OCI-LY7 (cell line): ENCODE results near the gene TSPAN19. TPM values are rescaled to one million over a fixed set of nuclear protein-coding genes. Genes with fewer than 3 reads are reported as not detected.
"Not testable (repeated sequence)": the region's sequence is repeated elsewhere in the genome, so short reads cannot be mapped to it uniquely, and the experiment has no call there.

ENCODE experiments used
- BruUV-seq: library from RNA; stranded (reverse); fragments of 400-500 nt; replicated peaks from 2 replicates; lab custom pipeline; 2021; lab: Mats Ljungman, UMichigan
- CTCF ChIA-PET: fragments of 300-600 bp; sonication (Branson Sonifier 250); formaldehyde crosslinking; loops from one replicate; lab custom pipeline; 2022; ENCODE audit warnings: antibody characterized with exemption; ENCODE audit not compliant: unreplicated experiment; lab: Charles Lee
- POLR2A ChIA-PET: fragments of 300-600 bp; sonication (Branson Sonifier 250); formaldehyde crosslinking; loops from one replicate; lab custom pipeline; 2022; ENCODE audit warnings: antibody characterized with exemption; lab: Charles Lee
- DNase-seq: peaks from one replicate; pipeline ENCODE4 v3.0.0-alpha.2; 2015; ENCODE audit warnings: low spot score
- H2AFZ ChIP-seq: fragments of 200-600 bp; sonication (generic), shearing (Covaris generic); 2 replicates; pipeline ENCODE4 v1.6.1; 2014; ENCODE audit warnings: mild to moderate bottlenecking, antibody characterized with exemption, low read length, moderate library complexity
- H3K27ac ChIP-seq: fragments of 200-600 bp; sonication (generic); 2 replicates; pipeline ENCODE4 v1.5.1; 2014; ENCODE audit warnings: mixed run types, low read depth, mild to moderate bottlenecking, moderate library complexity, low read length, inconsistent platforms; ENCODE audit not compliant: poor library complexity, severe bottlenecking
- H3K36me3 ChIP-seq: fragments of 200-600 bp; sonication (generic); 2 replicates; pipeline ENCODE4 v1.6.1; 2014; ENCODE audit warnings: mild to moderate bottlenecking, antibody characterized with exemption, low read length, moderate library complexity, mixed read lengths; ENCODE audit not compliant: insufficient read depth
- H3K4me1 ChIP-seq: fragments of 200-600 bp; sonication (generic); 2 replicates; pipeline ENCODE4 v1.5.1; 2014; ENCODE audit warnings: mild to moderate bottlenecking, low read length; ENCODE audit not compliant: insufficient read depth, poor library complexity, severe bottlenecking
- H3K4me2 ChIP-seq: fragments of 200-600 bp; sonication (generic); 2 replicates; pipeline ENCODE4 v1.6.1; 2014; ENCODE audit warnings: mild to moderate bottlenecking, low read length
- H3K4me3 ChIP-seq: fragments of 200-600 bp; sonication (generic); 2 replicates; pipeline ENCODE4 v1.5.1; 2014; ENCODE audit warnings: mild to moderate bottlenecking, low read depth, low read length; ENCODE audit not compliant: poor library complexity, severe bottlenecking
- H3K79me2 ChIP-seq: fragments of 200-600 bp; sonication (generic); 2 replicates; pipeline ENCODE4 v1.6.1; 2016; ENCODE audit warnings: low read depth, mild to moderate bottlenecking, low read length, moderate library complexity, mixed read lengths; ENCODE audit not compliant: insufficient read depth
- H3K9me2 ChIP-seq: fragments of 200-600 bp; sonication (generic); 2 replicates; pipeline ENCODE4 v1.6.1; 2016; ENCODE audit warnings: mild to moderate bottlenecking, low read length, mixed read lengths; ENCODE audit not compliant: insufficient read depth
- H3K9me3 ChIP-seq: fragments of 200-600 bp; sonication (generic); 2 replicates; pipeline ENCODE4 v1.6.1; 2014; ENCODE audit warnings: mild to moderate bottlenecking, mixed run types, low read length, mixed read lengths
- H4K20me1 ChIP-seq: fragments of 200-600 bp; sonication (generic); 2 replicates; pipeline ENCODE4 v1.6.1; 2014; ENCODE audit warnings: mild to moderate bottlenecking, antibody characterized with exemption, low read length, moderate library complexity, mixed read lengths; ENCODE audit not compliant: insufficient read depth
- EZH2phosphoT487 ChIP-seq: fragments of 200-600 bp; sonication (generic); IDR thresholded peaks from 2 replicates; pipeline ENCODE4 v1.6.1; 2018; ENCODE audit warnings: low read depth, borderline replicate concordance, mild to moderate bottlenecking, mixed run types, antibody characterized with exemption, low read length, moderate library complexity, mixed read lengths
- intact Hi-C: fragments of 100-400 bp; cut with micrococcal nuclease; formaldehyde crosslinking; loops from one replicate; pipeline ENCODE4 v1.10.0; 2022; ENCODE audit not compliant: unreplicated experiment
- total RNA-seq, 2 experiments: library from RNA; depleted of rRNA in 1 of 2; stranded (reverse); fragments of >200 nt in 1 of 2; shearing (Covaris generic) in 1 of 2; gene quantifications; 2 replicates each; pipeline ENCODE4 v1.2.3, GENCODE V29; 2014 to 2022
- TF ChIP-seq, protein P1 (sequence below): fragments of 200-600 bp; sonication (generic); conservative IDR thresholded peaks from 2 replicates; pipeline ENCODE4 v1.5.1; 2014; ENCODE audit warnings: mild to moderate bottlenecking, antibody characterized with exemption, low read length, moderate library complexity, mixed read lengths

Gene TSPAN19
- total RNA-seq, 2 experiments from 2014 or later: not detected

- ChIA-PET CTCF (no interaction called here), POLR2A (no interaction called here)
- H3K9me3 ChIP-seq: no peaks in the 10 kb centered on the region
- TF ChIP-seq, protein P1, sequence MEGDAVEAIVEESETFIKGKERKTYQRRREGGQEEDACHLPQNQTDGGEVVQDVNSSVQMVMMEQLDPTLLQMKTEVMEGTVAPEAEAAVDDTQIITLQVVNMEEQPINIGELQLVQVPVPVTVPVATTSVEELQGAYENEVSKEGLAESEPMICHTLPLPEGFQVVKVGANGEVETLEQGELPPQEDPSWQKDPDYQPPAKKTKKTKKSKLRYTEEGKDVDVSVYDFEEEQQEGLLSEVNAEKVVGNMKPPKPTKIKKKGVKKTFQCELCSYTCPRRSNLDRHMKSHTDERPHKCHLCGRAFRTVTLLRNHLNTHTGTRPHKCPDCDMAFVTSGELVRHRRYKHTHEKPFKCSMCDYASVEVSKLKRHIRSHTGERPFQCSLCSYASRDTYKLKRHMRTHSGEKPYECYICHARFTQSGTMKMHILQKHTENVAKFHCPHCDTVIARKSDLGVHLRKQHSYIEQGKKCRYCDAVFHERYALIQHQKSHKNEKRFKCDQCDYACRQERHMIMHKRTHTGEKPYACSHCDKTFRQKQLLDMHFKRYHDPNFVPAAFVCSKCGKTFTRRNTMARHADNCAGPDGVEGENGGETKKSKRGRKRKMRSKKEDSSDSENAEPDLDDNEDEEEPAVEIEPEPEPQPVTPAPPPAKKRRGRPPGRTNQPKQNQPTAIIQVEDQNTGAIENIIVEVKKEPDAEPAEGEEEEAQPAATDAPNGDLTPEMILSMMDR: no peak
- TF ChIP-seq EZH2phosphoT487: no peak
- H3K4me1 ChIP-seq: no peaks in the 10 kb centered on the region
- no peaks in the 10 kb centered on the region for H3K36me3 ChIP-seq
- H3K79me2 ChIP-seq: no peaks in the 10 kb centered on the region
- no TSS peak for BruUV-seq
- no peak overlapping the region for H2AFZ ChIP-seq
- intact Hi-C loops: no loop called here
- no peaks in the 10 kb centered on the region for H4K20me1 ChIP-seq
- no peak for DNase-seq
- no peak overlapping the region for H3K4me3 ChIP-seq
- H3K27ac ChIP-seq: no peak overlapping the region
- H3K4me2 ChIP-seq: no peak overlapping the region
- no peaks in the 10 kb centered on the region for H3K9me2 ChIP-seq
These were observed 30.5 kb downstream of the TSPAN19 start for GRCh38 chr12:85005615-85006014.

DNA sequence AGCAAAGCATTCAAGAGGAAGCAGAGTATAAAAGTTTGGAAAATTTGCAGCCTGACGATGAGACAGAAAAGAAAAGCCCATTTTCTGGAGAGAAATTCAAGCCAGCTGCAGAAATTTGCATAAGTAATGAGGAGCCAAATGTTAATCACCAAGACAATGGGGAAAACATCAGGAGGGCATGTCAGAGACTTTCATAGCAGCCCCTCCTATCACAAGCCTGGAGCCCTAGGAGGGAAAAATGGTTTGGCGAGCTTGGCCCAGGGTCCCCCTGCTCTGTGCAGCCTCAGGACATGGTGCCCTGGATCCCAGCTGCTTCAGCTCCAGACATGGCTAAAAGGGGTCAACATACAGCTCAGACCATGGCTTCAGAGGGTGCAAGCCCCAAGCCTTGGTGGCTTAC, 31.0 kb downstream of the TSPAN19 start:
- H3K9me3 ChIP-seq, POLR2A ChIA-PET, H3K27ac ChIP-seq, H3K9me2 ChIP-seq, H3K79me2 ChIP-seq, H3K4me2 ChIP-seq, CTCF ChIA-PET, BruUV-seq, H4K20me1 ChIP-seq, H3K4me3 ChIP-seq, DNase-seq, H3K36me3 ChIP-seq, H2AFZ ChIP-seq, H3K4me1 ChIP-seq, intact Hi-C loops: not testable (repeated sequence)

DNA sequence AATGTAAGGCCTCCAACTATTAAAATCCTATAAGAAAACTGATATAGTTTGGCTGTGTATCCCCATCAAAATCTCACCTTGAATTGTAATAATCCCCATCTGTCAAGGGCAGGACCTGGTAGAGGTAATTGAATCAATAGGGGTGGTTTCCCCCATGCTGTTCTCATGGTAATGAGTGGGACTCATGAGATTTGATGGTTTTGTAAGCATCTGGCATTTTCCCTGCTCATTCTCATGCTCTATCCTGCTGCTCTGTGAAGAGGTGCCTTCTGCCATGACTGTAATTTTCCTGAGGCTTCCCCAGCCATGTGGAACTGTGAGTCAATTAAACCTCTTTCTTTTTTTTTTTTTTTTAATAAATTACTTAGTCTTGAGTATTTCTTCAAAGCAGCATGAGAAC, 31.9 kb downstream of the TSPAN19 start:
- intact Hi-C loops: no loop called here

More for the DNA sequence above, 31.9 kb downstream of the TSPAN19 start:
- no peaks in the 10 kb centered on the region for H3K79me2 ChIP-seq
- ChIA-PET POLR2A (no interaction called here), CTCF (no interaction called here)
- H3K27ac ChIP-seq: no peak overlapping the region
- no peak for DNase-seq
- no peaks in the 10 kb centered on the region for H3K4me1 ChIP-seq
- no peak overlapping the region for H3K4me3 ChIP-seq
- no peaks in the 10 kb centered on the region for H3K9me2 ChIP-seq
- H4K20me1 ChIP-seq: no peaks in the 10 kb centered on the region
- no peaks in the 10 kb centered on the region for H3K36me3 ChIP-seq
- TF ChIP-seq EZH2phosphoT487: no peak
- TF ChIP-seq, protein P1: no peak
- H3K4me2 ChIP-seq: no peak overlapping the region
- no peak overlapping the region for H2AFZ ChIP-seq
- no peaks in the 10 kb centered on the region for H3K9me3 ChIP-seq
- BruUV-seq: no TSS peak
